ENCODE results near the gene CTSW. TPM values are rescaled to one million over a fixed set of nuclear protein-coding genes. Genes with fewer than 3 reads are reported as not detected.

CTSW gene
- polyA plus RNA-seq, 3 donors, result 0.71 to 1.3 (median 0.78) TPM

DNA sequence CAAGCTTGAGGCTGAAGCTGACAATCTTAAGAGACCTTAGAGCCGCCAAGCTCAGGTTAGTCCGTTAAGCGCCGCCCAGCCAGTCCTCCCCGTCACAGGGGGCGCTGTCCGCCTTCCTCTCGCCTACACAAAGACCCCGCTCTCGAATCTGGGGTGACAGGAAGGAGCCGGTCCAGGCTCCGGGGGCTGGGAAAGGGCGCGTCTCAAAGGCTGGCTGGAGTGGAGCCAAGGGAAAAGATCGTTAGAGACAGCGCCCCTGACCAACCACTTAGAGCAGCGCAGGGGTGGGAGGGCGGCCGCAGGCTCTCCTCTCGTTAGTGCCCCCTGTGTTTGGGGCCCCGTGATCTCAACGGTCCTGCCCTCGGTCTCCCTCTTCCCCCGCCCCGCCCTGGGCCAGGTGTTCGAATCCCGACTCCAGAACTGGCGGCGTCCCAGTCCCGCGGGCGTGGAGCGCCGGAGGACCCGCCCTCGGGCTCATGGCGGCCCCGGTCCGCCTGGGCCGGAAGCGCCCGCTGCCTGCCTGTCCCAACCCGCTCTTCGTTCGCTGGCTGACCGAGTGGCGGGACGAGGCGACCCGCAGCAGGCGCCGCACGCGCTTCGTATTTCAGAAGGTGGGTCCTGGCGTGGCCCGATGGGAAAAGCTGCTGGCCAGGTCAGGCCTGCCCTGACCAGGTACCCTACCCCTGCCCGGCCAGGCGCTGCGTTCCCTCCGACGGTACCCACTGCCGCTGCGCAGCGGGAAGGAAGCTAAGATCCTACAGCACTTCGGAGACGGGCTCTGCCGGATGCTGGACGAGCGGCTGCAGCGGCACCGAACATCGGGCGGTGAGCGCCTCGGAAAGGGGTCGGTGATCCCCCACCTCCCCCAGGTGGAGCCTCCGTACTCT lies 19.1 kb upstream of the CTSW start, which contains the start of gene MUS81:
Gene MUS81, plus strand, starts transcription at position 156 of the 887 bp plus-strand sequence. Its CDS starts 321 bp downstream, at position 477.
- intact Hi-C loops (cut with micrococcal nuclease), result no loop called here
- H3K79me2 ChIP-seq (ENCODE audit: insufficient read depth, low read length), result peaks cover 55% of the 10 kb centered on the region
- peak; percentile 86 to 90 (median 89) for DNase-seq
- Mint-ChIP-seq H3K9me3 (peaks cover 0 to 5% (median 0%) of the 10 kb centered on the region in 7 donors), H3K4me3 (peak within 1 kb of the TSS; percentile 91 to 96), H3K4me1 (peaks cover 41% of the 10 kb centered on the region), H3K36me3 (peaks cover 38 to 54% of the 10 kb centered on the region in 2 donors), H3K27me3 (ENCODE audit: low read depth in 3 of 3) (peaks cover 0 to 2% (median 1%) of the 10 kb centered on the region in 3 donors), H3K27ac (peak within 1 kb of the TSS; percentile 91 to 99 (median 97))
- no peaks in the 10 kb centered on the region for H3K9me3 ChIP-seq (replicated peaks in 1 of 2; ENCODE audit: control insufficient read depth in 1 of 2, insufficient read depth in 1 of 2, low read length in 2 of 2)
- peaks cover 42 to 51% of the 10 kb centered on the region in 2 donors for H3K36me3 ChIP-seq (replicated peaks in 1 of 2; ENCODE audit: control insufficient read depth in 1 of 2, insufficient read depth in 2 of 2, low read length in 2 of 2)
- no peaks in the 10 kb centered on the region for H3K27me3 ChIP-seq (ENCODE audit: control insufficient read depth in 2 of 2, insufficient read depth in 2 of 2, low read length in 2 of 2)
- H3K27ac ChIP-seq (ENCODE audit: low read depth in 1 of 2, low read length in 2 of 2), result peak within 1 kb of the TSS; percentile 86 to 95
- H3K9ac ChIP-seq (ENCODE audit: insufficient read depth, low read length, poor library complexity, severe bottlenecking), result peak within 1 kb of the TSS; percentile 86
- TF ChIP-seq, protein P1, sequence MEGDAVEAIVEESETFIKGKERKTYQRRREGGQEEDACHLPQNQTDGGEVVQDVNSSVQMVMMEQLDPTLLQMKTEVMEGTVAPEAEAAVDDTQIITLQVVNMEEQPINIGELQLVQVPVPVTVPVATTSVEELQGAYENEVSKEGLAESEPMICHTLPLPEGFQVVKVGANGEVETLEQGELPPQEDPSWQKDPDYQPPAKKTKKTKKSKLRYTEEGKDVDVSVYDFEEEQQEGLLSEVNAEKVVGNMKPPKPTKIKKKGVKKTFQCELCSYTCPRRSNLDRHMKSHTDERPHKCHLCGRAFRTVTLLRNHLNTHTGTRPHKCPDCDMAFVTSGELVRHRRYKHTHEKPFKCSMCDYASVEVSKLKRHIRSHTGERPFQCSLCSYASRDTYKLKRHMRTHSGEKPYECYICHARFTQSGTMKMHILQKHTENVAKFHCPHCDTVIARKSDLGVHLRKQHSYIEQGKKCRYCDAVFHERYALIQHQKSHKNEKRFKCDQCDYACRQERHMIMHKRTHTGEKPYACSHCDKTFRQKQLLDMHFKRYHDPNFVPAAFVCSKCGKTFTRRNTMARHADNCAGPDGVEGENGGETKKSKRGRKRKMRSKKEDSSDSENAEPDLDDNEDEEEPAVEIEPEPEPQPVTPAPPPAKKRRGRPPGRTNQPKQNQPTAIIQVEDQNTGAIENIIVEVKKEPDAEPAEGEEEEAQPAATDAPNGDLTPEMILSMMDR (IDR thresholded peaks at IDR 0.05), result peak; percentile 96
- WGBS (ENCODE audit: insufficient coverage), result under 1% methylated on average over 72 of the region's 78 CpGs
- H3K4me1 ChIP-seq (ENCODE audit: control insufficient read depth in 1 of 2, insufficient read depth in 2 of 2, low read length in 2 of 2), result peaks cover 41 to 49% of the 10 kb centered on the region in 2 donors
- peak within 1 kb of the TSS; percentile 59 to 98 (median 92) for H3K4me3 ChIP-seq (replicated peaks in 1 of 3; ENCODE audit: low read depth in 2 of 3, low read length in 3 of 3)
- peak within 1 kb of the TSS; percentile 87 for H2AFZ ChIP-seq (ENCODE audit: insufficient read depth, low read depth, low read length, poor library complexity, severe bottlenecking)
- H3K4me2 ChIP-seq (replicated peaks; ENCODE audit: extremely low read depth, low read length, poor library complexity, severe bottlenecking), result peak within 1 kb of the TSS; percentile 96
- H4K20me1 ChIP-seq (ENCODE audit: insufficient read depth, low read length), result peaks cover 52% of the 10 kb centered on the region

GRCh38 chr11:65861165-65861505 lies 18.5 kb upstream of the CTSW start:
- H3K9me3 ChIP-seq (replicated peaks in 1 of 2; ENCODE audit: control insufficient read depth in 1 of 2, insufficient read depth in 1 of 2, low read length in 2 of 2), result no peaks in the 10 kb centered on the region
- H4K20me1 ChIP-seq (ENCODE audit: insufficient read depth, low read length), result peaks cover 50% of the 10 kb centered on the region
- peaks cover 35% of the 10 kb centered on the region for H3K4me1 Mint-ChIP-seq

More at GRCh38 chr11:65861165-65861505, 18.5 kb upstream of the CTSW start:
- Histone ChIP-seq H2AFZ (ENCODE audit: insufficient read depth, low read depth, low read length, poor library complexity, severe bottlenecking) (peak overlapping the region; percentile 87), H3K4me3 (replicated peaks in 1 of 3; ENCODE audit: low read depth in 2 of 3, low read length in 3 of 3) (peak overlapping the region; percentile 59 to 98 (median 92)), H3K27me3 (ENCODE audit: control insufficient read depth in 2 of 2, insufficient read depth in 2 of 2, low read length in 2 of 2) (no peaks in the 10 kb centered on the region), H3K79me2 (ENCODE audit: insufficient read depth, low read length) (peaks cover 49% of the 10 kb centered on the region), H3K9ac (ENCODE audit: insufficient read depth, low read length, poor library complexity, severe bottlenecking) (peak overlapping the region; percentile 86), H3K4me2 (replicated peaks; ENCODE audit: extremely low read depth, low read length, poor library complexity, severe bottlenecking) (peak overlapping the region; percentile 96), H3K4me1 (ENCODE audit: control insufficient read depth in 1 of 2, insufficient read depth in 2 of 2, low read length in 2 of 2) (peaks cover 35 to 43% of the 10 kb centered on the region in 2 donors), H3K36me3 (replicated peaks in 1 of 2; ENCODE audit: control insufficient read depth in 1 of 2, insufficient read depth in 2 of 2, low read length in 2 of 2) (peaks cover 42 to 51% of the 10 kb centered on the region in 2 donors), H3K27ac (ENCODE audit: low read depth in 1 of 2, low read length in 2 of 2) (peak overlapping the region; percentile 86 to 95)
- Mint-ChIP-seq H3K9me3 (peaks cover 0 to 2% (median 0%) of the 10 kb centered on the region in 7 donors), H3K27ac (peak overlapping the region; percentile 56 to 99 (median 97)), H3K36me3 (peaks cover 37 to 53% of the 10 kb centered on the region in 2 donors), H3K4me3 (peak overlapping the region; percentile 91 to 96), H3K27me3 (ENCODE audit: low read depth in 3 of 3) (peaks cover 0 to 2% (median 1%) of the 10 kb centered on the region in 3 donors)
- TF ChIP-seq, protein P1 (IDR thresholded peaks at IDR 0.05), result no peak
- DNase-seq, result no peak
- 42% methylated on average over 4 of the region's 14 CpGs for WGBS (ENCODE audit: insufficient coverage)
- intact Hi-C loops (cut with micrococcal nuclease), result no loop called here
